SK-N-SH (cell line): ENCODE results near the gene DTD2. TPM values are rescaled to one million over a fixed set of nuclear protein-coding genes. Genes with fewer than 3 reads are reported as not detected.

ENCODE experiments used
- CTCF ChIA-PET: fragments of 300-600, 350-600 bp; formaldehyde crosslinking; extraction: SDS; loops from one replicate; lab custom pipeline; 2021; lab: Yijun Ruan, JAX
- POLR2A ChIA-PET: fragments of 350-600 bp; sonication (Branson Sonifier 250); formaldehyde crosslinking; extraction: SDS; loops from one replicate; lab custom pipeline; 2020; ENCODE audit warnings: antibody characterized with exemption, inconsistent platforms; lab: Yijun Ruan, JAX
- DNase-seq: peaks from one replicate; pipeline ENCODE4 v3.0.0; 2012
- H2AFZ ChIP-seq: fragments of 200-600 bp; sonication (generic); 2 replicates; pipeline ENCODE4 v1.8.1; 2016; ENCODE audit warnings: antibody characterized with exemption, mild to moderate bottlenecking, low read depth
- H3F3A ChIP-seq: fragments of 200-600 bp; sonication (generic); replicated peaks from 2 replicates; pipeline ENCODE3; 2016; ENCODE audit warnings: antibody characterized with exemption, mild to moderate bottlenecking; ENCODE audit not compliant: insufficient read depth
- H3K27ac ChIP-seq, 2 experiments: fragments of 200-500 bp in 1 of 2; fragments of 200-600 bp in 1 of 2; sonication (Bioruptor generic) in 1 of 2; sonication (generic), shearing (Covaris generic) in 1 of 2; 2 replicates each; pipeline versions ENCODE4 v1.5.1 to v1.6.1; 2014 to 2016; ENCODE audit warnings: low read depth in 2 of 2, inconsistent platforms in 1 of 2, low read length in 1 of 2, mild to moderate bottlenecking in 1 of 2, mixed read lengths in 1 of 2
- H3K27me3 ChIP-seq: fragments of 200-600 bp; sonication (generic), shearing (Covaris generic); 2 replicates; pipeline ENCODE4 v1.6.1; 2016; ENCODE audit warnings: mixed run types; ENCODE audit not compliant: insufficient read depth
- H3K36me3 ChIP-seq, 2 experiments: fragments of 200-500 bp in 1 of 2; fragments of 200-600 bp in 1 of 2; sonication (Bioruptor generic) in 1 of 2; sonication (generic) in 1 of 2; replicated peaks in 1 of 2; 2 replicates each; pipeline versions ENCODE3 to v1.5.1; 2014 to 2016; ENCODE audit warnings: low read length in 1 of 2, mild to moderate bottlenecking in 1 of 2; ENCODE audit not compliant: insufficient read depth in 2 of 2, control insufficient read depth in 1 of 2
- H3K4me1 ChIP-seq, 2 experiments: fragments of 200-500 bp in 1 of 2; fragments of 200-600 bp in 1 of 2; sonication (Bioruptor generic) in 1 of 2; sonication (generic), shearing (Covaris generic) in 1 of 2; 2 replicates each; pipeline versions ENCODE4 v1.5.1 to v1.6.1; 2014 to 2016; ENCODE audit warnings: low read depth in 1 of 2, low read length in 1 of 2, mixed run types in 1 of 2; ENCODE audit not compliant: insufficient read depth in 2 of 2, control insufficient read depth in 1 of 2
- H3K4me2 ChIP-seq: fragments of 200-600 bp; sonication (generic), shearing (Covaris generic); 2 replicates; pipeline ENCODE4 v1.6.1; 2017; ENCODE audit warnings: mixed run types
- H3K4me3 ChIP-seq, 2 experiments: fragments of 200-500 bp in 1 of 2; fragments of 200-600 bp in 1 of 2; sonication (Bioruptor generic) in 1 of 2; sonication (generic), shearing (Covaris generic) in 1 of 2; 2 replicates each; pipeline versions ENCODE4 v1.5.1 to v1.8.1; 2014 to 2016; ENCODE audit warnings: low read depth in 2 of 2, inconsistent platforms in 1 of 2, low read length in 1 of 2, mild to moderate bottlenecking in 1 of 2, mixed read lengths in 1 of 2, moderate library complexity in 1 of 2
- H3K79me2 ChIP-seq: fragments of 200-600 bp; sonication (generic); 2 replicates; pipeline ENCODE4 v1.8.1; 2017; ENCODE audit warnings: mild to moderate bottlenecking; ENCODE audit not compliant: insufficient read depth
- H3K9ac ChIP-seq: fragments of 200-600 bp; sonication (generic); 2 replicates; pipeline ENCODE4 v1.6.1; 2017; ENCODE audit warnings: mixed run types
- H3K9me2 ChIP-seq: fragments of 200-600 bp; sonication (generic); 2 replicates; pipeline ENCODE4 v1.6.1; 2017; ENCODE audit warnings: mixed run types
- H3K9me3 ChIP-seq: fragments of 200-600 bp; sonication (generic); 2 replicates; pipeline ENCODE4 v1.6.1; 2017; ENCODE audit warnings: mixed run types, mild to moderate bottlenecking, moderate library complexity
- H4K20me1 ChIP-seq: fragments of 200-600 bp; sonication (generic); 2 replicates; pipeline ENCODE4 v1.6.1; 2017; ENCODE audit warnings: mild to moderate bottlenecking, mixed run types; ENCODE audit not compliant: insufficient read depth
- CHD2 ChIP-seq: fragments of 150-350 bp; IDR thresholded peaks from 2 replicates; pipeline ENCODE4 v1.6.1; 2018; ENCODE audit warnings: low read length; ENCODE audit not compliant: partially characterized antibody
- ELF1 ChIP-seq: IDR thresholded peaks from 2 replicates; pipeline ENCODE4 v1.4.0; 2012
- EP300 ChIP-seq, 2 experiments: IDR thresholded peaks; 2 replicates each; pipeline versions ENCODE4 v1.4.0 to v1.6.1; 2012; ENCODE audit warnings: borderline replicate concordance in 1 of 2, low read depth in 1 of 2, low read length in 1 of 2
- FOSL2 ChIP-seq: IDR thresholded peaks from 2 replicates; pipeline ENCODE4 v1.4.0; 2012; ENCODE audit warnings: low read depth, mild to moderate bottlenecking, moderate library complexity, borderline replicate concordance
- MEF2A ChIP-seq: IDR thresholded peaks from 2 replicates; pipeline ENCODE4 v1.4.0; 2012; ENCODE audit warnings: low read depth, borderline replicate concordance
- RAD21 ChIP-seq: IDR thresholded peaks from 2 replicates; pipeline ENCODE4 v1.6.1; 2012; ENCODE audit warnings: mild to moderate bottlenecking, low read length
- RCOR1 ChIP-seq: fragments of 150-350 bp; IDR thresholded peaks from 2 replicates; pipeline ENCODE4 v1.6.1; 2017; ENCODE audit warnings: antibody characterized with exemption, low read length
- RXRA ChIP-seq: IDR thresholded peaks from 2 replicates; pipeline ENCODE4 v1.4.0; 2012; ENCODE audit warnings: low read depth, mild to moderate bottlenecking, borderline replicate concordance
- SIN3A ChIP-seq: IDR thresholded peaks from 2 replicates; pipeline ENCODE4 v1.6.1; 2012; ENCODE audit warnings: low read depth, mild to moderate bottlenecking, low read length, moderate library complexity, borderline replicate concordance
- SMC3 ChIP-seq: IDR thresholded peaks from 2 replicates; pipeline ENCODE4 v1.6.1; 2012; ENCODE audit warnings: low read depth, low read length, improper control_type of control experiment
- TAF1 ChIP-seq: IDR thresholded peaks from 2 replicates; pipeline ENCODE4 v1.6.1; 2012; ENCODE audit warnings: low read depth, mild to moderate bottlenecking, low read length, moderate library complexity, borderline replicate concordance
- TEAD4 ChIP-seq: IDR thresholded peaks from 2 replicates; pipeline ENCODE4 v1.4.0; 2012; ENCODE audit warnings: mild to moderate bottlenecking, borderline replicate concordance; ENCODE audit not compliant: insufficient read depth
- YY1 ChIP-seq: IDR thresholded peaks from 2 replicates; pipeline ENCODE4 v1.4.0; 2012; ENCODE audit warnings: low read depth, mild to moderate bottlenecking
- WGBS: methylation state at CpG from one replicate; pipeline ENCODE4 v1.1.6; 2017; ENCODE audit warnings: low lambda C conversion rate; 5-methylcytosine and 5-hydroxymethylcytosine counted together
- polyA plus RNA-seq, 3 experiments: library from polyadenylated mRNA; depleted of rRNA; stranded (reverse); fragments of >200 nt; gene quantifications; 2 replicates each; pipeline ENCODE4 v1.2.3, GENCODE V29; 2012
- TF ChIP-seq, protein P1 (sequence below): fragments of 150-350 bp; IDR thresholded peaks from 2 replicates; pipeline ENCODE4 v1.6.1; 2016; ENCODE audit warnings: mild to moderate bottlenecking, low read depth, low read length
- TF ChIP-seq, protein P2 (sequence below): IDR thresholded peaks from 2 replicates; pipeline ENCODE4 v1.4.0; 2012; ENCODE audit warnings: low read depth, borderline replicate concordance

The DTD2 gene
- polyA plus RNA-seq, 1 of the 3 experiments (the other 2 are of a cell fraction): 10.5 TPM

DNA sequence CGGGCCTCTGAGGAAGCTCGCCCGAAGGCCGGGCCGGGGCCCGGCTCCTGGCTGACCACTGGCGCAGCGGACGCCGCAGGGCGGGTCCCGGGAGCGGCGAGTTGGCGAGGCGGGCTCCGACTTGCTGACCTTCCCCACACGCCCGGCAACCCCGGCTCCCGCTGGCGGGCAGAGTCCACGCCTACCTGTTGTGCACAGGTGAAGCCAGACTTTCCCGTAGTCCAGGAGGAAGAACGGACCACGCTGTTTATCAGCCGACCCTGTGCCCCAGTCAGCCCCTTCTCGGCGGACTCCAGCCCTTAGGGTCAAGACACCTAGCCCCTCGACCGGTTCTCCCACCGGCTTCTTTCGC is 37.4 kb downstream of the DTD2 start:
- no peaks in the 10 kb centered on the region; a peak in 1 of 4 replicates for H3K4me1 ChIP-seq
- peak overlapping the region; percentile 82 to 92 for H3K4me3 ChIP-seq
- ChIA-PET CTCF (interaction anchor here (0.6 to 1.7 kb wide), 7 partner anchors 10 to 212 kb away, joined by 3 to 8 read pairs (median 4); partner anchors contain the start of genes DTD2 and HECTD1), POLR2A (interaction anchor here (0.9 to 2.4 kb wide), 6 partner anchors 14 to 784 kb away, joined by 3 to 15 read pairs (median 4); partner anchors contain the start of genes DTD2 and HECTD1)
- peaks cover 48% of the 10 kb centered on the region for H3K79me2 ChIP-seq
- H3K27ac ChIP-seq: peak overlapping the region; percentile 74 to 83
- peak overlapping the region; percentile 86 for H3K4me2 ChIP-seq
- no peaks in the 10 kb centered on the region for H3K9me2 ChIP-seq
- no peaks in the 10 kb centered on the region; the same call in 1 of the 2 replicates for H4K20me1 ChIP-seq
- peaks cover 14% of the 10 kb centered on the region for H3F3A ChIP-seq
- H3K9ac ChIP-seq: peak overlapping the region; percentile 83
- WGBS: 0% methylated on average over 8 of the region's 33 CpGs
- H3K9me3 ChIP-seq: no peaks in the 10 kb centered on the region
- peak overlapping the region; percentile 95 for H2AFZ ChIP-seq
- TF ChIP-seq CHD2 (no peak), MEF2A (no peak), RXRA (no peak), SMC3 (no peak)
- TF ChIP-seq, protein P1, sequence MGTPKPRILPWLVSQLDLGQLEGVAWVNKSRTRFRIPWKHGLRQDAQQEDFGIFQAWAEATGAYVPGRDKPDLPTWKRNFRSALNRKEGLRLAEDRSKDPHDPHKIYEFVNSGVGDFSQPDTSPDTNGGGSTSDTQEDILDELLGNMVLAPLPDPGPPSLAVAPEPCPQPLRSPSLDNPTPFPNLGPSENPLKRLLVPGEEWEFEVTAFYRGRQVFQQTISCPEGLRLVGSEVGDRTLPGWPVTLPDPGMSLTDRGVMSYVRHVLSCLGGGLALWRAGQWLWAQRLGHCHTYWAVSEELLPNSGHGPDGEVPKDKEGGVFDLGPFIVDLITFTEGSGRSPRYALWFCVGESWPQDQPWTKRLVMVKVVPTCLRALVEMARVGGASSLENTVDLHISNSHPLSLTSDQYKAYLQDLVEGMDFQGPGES: no peak
- peak; percentile 75 for DNase-seq
- peaks cover 0 to 3% of the 10 kb centered on the region in 2 experiments for H3K36me3 ChIP-seq
- H3K27me3 ChIP-seq: no peaks in the 10 kb centered on the region

DNA sequence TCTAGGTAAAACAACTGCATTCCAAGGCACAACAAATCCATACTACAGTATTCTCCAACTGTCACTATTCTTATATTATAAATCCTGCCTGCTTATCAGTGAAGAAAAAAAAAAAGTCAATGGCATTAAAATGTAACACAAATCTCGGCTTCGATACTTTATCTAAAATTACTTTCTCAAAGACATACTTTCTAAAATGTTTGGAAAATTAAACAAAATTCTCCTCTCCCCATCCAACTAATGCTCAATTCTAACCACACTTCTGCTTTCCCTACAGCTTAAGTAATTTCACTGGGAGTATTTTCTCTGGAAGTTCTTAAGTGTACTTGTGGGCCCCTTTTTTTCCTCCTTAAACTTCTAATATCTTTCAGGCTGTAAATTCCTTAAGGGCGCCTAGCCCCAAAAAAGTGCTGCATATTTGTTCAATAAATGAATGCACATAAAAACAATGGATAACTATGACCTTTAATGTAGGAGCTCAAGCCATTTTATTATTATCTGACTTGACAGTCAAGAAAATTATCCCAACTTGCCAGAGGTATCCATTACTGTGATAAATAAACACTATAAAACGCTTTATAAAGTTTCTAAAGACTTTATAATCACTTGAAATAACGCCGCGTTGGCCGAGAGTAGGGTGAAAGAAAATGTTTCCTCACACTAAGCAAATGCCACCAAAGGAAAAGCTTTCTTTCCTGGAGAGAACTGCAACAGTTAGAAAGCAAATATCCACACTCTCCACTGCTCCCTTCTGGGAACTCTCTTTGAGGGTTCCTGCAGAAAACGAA is 37.9 kb downstream of the DTD2 start:
- Histone ChIP-seq H3K4me1 (no peaks in the 10 kb centered on the region; a peak in 1 of 4 replicates), H3K79me2 (peaks cover 52% of the 10 kb centered on the region), H4K20me1 (no peaks in the 10 kb centered on the region; the same call in 1 of the 2 replicates), H3K9me3 (no peaks in the 10 kb centered on the region), H3K4me3 (peak overlapping the region; percentile 82 to 92), H3K36me3 (peaks cover 0 to 3% of the 10 kb centered on the region in 2 experiments), H2AFZ (peak overlapping the region; percentile 95), H3K9me2 (no peaks in the 10 kb centered on the region), H3K27ac (peak overlapping the region; percentile 74 to 83), H3F3A (peaks cover 14% of the 10 kb centered on the region), H3K9ac (peak overlapping the region; percentile 83), H3K27me3 (no peaks in the 10 kb centered on the region), H3K4me2 (peak overlapping the region; percentile 86)
- POLR2A ChIA-PET: interaction anchor here (1.6 to 2.4 kb wide), 2 partner anchors 13 to 38 kb away, joined by 10 to 15 read pairs; partner anchors contain the start of gene DTD2
- CTCF ChIA-PET: interaction anchor here (0.6 to 1.7 kb wide), 6 partner anchors 9 to 31 kb away, joined by 3 to 8 read pairs (median 4); no protein-coding TSS in a partner anchor
- WGBS: 20% methylated on average over 8 of the region's 9 CpGs
- TF ChIP-seq EP300 (IDR thresholded peaks at IDR 0.05; ENCODE audit: borderline replicate concordance in 1 of 2, low read depth in 1 of 2, low read length in 1 of 2): no peak
- TF ChIP-seq RAD21: no peak
- TF ChIP-seq FOSL2: no peak
- TF ChIP-seq TEAD4: no peak
- no peak for TF ChIP-seq ELF1
- no peak for TF ChIP-seq YY1
- TF ChIP-seq, protein P2, sequence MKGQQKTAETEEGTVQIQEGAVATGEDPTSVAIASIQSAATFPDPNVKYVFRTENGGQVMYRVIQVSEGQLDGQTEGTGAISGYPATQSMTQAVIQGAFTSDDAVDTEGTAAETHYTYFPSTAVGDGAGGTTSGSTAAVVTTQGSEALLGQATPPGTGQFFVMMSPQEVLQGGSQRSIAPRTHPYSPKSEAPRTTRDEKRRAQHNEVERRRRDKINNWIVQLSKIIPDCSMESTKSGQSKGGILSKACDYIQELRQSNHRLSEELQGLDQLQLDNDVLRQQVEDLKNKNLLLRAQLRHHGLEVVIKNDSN: no peak
- TF ChIP-seq RCOR1: no peak
- no peak for TF ChIP-seq SIN3A
- TF ChIP-seq TAF1: no peak
- DNase-seq: no peak
